Sigmoid colon (tissue), 4 donors: ENCODE results near the gene SPPL3.

ENCODE experiments used
- CTCF ChIP-seq, 4 experiments: fragments of 450-650 bp in 3 of 4; fragments of 200-600 bp in 1 of 4; IDR thresholded peaks; one replicate each; pipeline ENCODE4 v1.5.1; 2016 to 2019; ENCODE audit warnings: antibody characterized with exemption in 4 of 4, mild to moderate bottlenecking in 3 of 4, moderate library complexity in 2 of 4
- EP300 ChIP-seq, 4 donors: sonication (generic); formaldehyde crosslinking; IDR thresholded peaks; one replicate each; pipeline ENCODE4 v1.6.1; 2017; ENCODE audit warnings: antibody characterized with exemption in 4 of 4
- POLR2A ChIP-seq, 2 donors: fragments of 450-650 bp; IDR thresholded peaks; one replicate each; pipeline ENCODE4 v1.6.1; 2016; ENCODE audit warnings: antibody characterized with exemption in 2 of 2, mild to moderate bottlenecking in 2 of 2, moderate library complexity in 2 of 2
- POLR2AphosphoS5 ChIP-seq, 4 donors: sonication (generic); formaldehyde crosslinking; IDR thresholded peaks; one replicate each; pipeline ENCODE4 v1.6.1; 2017; ENCODE audit warnings: antibody characterized with exemption in 4 of 4

- TF ChIP-seq POLR2A (IDR thresholded peaks at IDR 0.05) (no peak), CTCF (IDR thresholded peaks at IDR 0.05) (no peak), EP300 (IDR thresholded peaks at IDR 0.05) (no peak), POLR2AphosphoS5 (IDR thresholded peaks at IDR 0.05) (no peak)
These were observed 179.4 kb downstream of the SPPL3 start for GRCh38 chr12:120724720-120725119.
